C4-2B (cell line): ENCODE measurements around the gene NCBP3.

Source experiments
- ZFX ChIP-seq: fragments of 450-650 bp; IDR thresholded peaks from 2 replicates; pipeline ENCODE4 v1.6.1; 2017
- TF ChIP-seq, protein P1 (sequence below): fragments of 450-650 bp; conservative IDR thresholded peaks from 2 replicates; pipeline ENCODE4 v1.5.1; 2017; ENCODE audit warnings: mild to moderate bottlenecking

DNA sequence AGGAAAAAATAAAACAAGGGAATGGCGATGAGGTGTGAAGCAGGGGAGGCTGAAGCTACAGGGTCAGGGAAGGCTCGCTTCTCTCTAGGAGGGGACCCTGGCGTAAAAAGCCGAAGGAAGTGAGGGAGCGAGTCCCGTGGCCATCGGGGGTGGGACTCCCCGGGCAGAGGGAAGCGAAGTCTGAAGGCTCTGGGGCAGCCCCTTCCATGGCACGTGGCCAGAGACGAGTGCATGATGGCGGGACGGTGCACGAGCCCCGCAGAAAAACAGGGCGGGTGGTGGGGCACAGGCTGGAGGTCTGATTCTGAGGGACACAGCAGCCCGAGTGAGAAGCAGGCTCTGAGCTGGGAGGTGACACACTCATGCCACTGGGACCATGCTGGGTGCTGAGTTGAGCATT, 21.1 kb upstream of the NCBP3 start:
- TF ChIP-seq, protein P1, sequence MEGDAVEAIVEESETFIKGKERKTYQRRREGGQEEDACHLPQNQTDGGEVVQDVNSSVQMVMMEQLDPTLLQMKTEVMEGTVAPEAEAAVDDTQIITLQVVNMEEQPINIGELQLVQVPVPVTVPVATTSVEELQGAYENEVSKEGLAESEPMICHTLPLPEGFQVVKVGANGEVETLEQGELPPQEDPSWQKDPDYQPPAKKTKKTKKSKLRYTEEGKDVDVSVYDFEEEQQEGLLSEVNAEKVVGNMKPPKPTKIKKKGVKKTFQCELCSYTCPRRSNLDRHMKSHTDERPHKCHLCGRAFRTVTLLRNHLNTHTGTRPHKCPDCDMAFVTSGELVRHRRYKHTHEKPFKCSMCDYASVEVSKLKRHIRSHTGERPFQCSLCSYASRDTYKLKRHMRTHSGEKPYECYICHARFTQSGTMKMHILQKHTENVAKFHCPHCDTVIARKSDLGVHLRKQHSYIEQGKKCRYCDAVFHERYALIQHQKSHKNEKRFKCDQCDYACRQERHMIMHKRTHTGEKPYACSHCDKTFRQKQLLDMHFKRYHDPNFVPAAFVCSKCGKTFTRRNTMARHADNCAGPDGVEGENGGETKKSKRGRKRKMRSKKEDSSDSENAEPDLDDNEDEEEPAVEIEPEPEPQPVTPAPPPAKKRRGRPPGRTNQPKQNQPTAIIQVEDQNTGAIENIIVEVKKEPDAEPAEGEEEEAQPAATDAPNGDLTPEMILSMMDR: no peak
- TF ChIP-seq ZFX: no peak
